CD14-positive monocyte (primary cell): ENCODE data around the gene SPRING1. TPM values are rescaled to one million over a fixed set of nuclear protein-coding genes. Genes with fewer than 3 reads are reported as not detected.

ENCODE experiments used
- DNase-seq, 3 donors: peaks; one replicate each; pipeline ENCODE4 v3.0.0-alpha.2; 2011 to 2022
- H2AFZ ChIP-seq: 2 replicates; pipeline ENCODE4 v1.6.0; 2012; ENCODE audit warnings: mild to moderate bottlenecking, low read depth, low read length, inconsistent platforms; ENCODE audit not compliant: insufficient read depth, poor library complexity, severe bottlenecking
- H3K27ac ChIP-seq, 2 donors: 1 replicate in 1 of 2; 2 replicates in 1 of 2; pipeline ENCODE4 v1.5.1; 2012 to 2013; ENCODE audit warnings: low read length in 2 of 2, control low read depth in 1 of 2, inconsistent platforms in 1 of 2, low read depth in 1 of 2, mild to moderate bottlenecking in 1 of 2
- H3K27me3 ChIP-seq, 2 donors: one replicate each; pipeline versions ENCODE4 v1.6.0 to v1.6.1; 2011 to 2013; ENCODE audit warnings: low read length in 2 of 2; ENCODE audit not compliant: control insufficient read depth in 2 of 2, insufficient read depth in 2 of 2
- H3K36me3 ChIP-seq, 2 donors: replicated peaks in 1 of 2; 1 replicate in 1 of 2; 2 replicates in 1 of 2; pipeline versions ENCODE4 v1.5.1 to v1.6.1; 2012 to 2013; ENCODE audit warnings: low read length in 2 of 2, control low read depth in 1 of 2, inconsistent platforms in 1 of 2, mild to moderate bottlenecking in 1 of 2; ENCODE audit not compliant: insufficient read depth in 2 of 2, control insufficient read depth in 1 of 2
- H3K4me1 ChIP-seq, 2 donors: 1 replicate in 1 of 2; 2 replicates in 1 of 2; pipeline versions ENCODE4 v1.5.1 to v1.6.1; 2012 to 2013; ENCODE audit warnings: low read length in 2 of 2, control low read depth in 1 of 2, inconsistent platforms in 1 of 2, mild to moderate bottlenecking in 1 of 2, moderate library complexity in 1 of 2; ENCODE audit not compliant: insufficient read depth in 2 of 2, control insufficient read depth in 1 of 2
- H3K4me2 ChIP-seq: replicated peaks from 2 replicates; pipeline ENCODE3; 2012; ENCODE audit warnings: low read length, moderate library complexity, mild to moderate bottlenecking; ENCODE audit not compliant: poor library complexity, severe bottlenecking; ENCODE audit errors: extremely low read depth
- H3K4me3 ChIP-seq, 3 experiments: fragments of 200-600 bp in 1 of 3; sonication (generic) in 1 of 3; replicated peaks in 1 of 3; 1 replicate in 2 of 3; 2 replicates in 1 of 3; pipeline ENCODE4 v1.5.1; 2011 to 2013; ENCODE audit warnings: low read length in 3 of 3, mild to moderate bottlenecking in 3 of 3, control low read depth in 2 of 3, low read depth in 2 of 3, inconsistent platforms in 1 of 3, moderate library complexity in 1 of 3
- H3K79me2 ChIP-seq: 2 replicates; pipeline ENCODE4 v1.6.0; 2012; ENCODE audit warnings: mild to moderate bottlenecking, control low read depth, inconsistent platforms, low read length, moderate library complexity; ENCODE audit not compliant: insufficient read depth
- H3K9ac ChIP-seq: 2 replicates; pipeline ENCODE4 v1.6.0; 2017; ENCODE audit warnings: low read length, mild to moderate bottlenecking; ENCODE audit not compliant: insufficient read depth, poor library complexity, severe bottlenecking
- H3K9me3 ChIP-seq, 2 donors: replicated peaks in 1 of 2; 1 replicate in 1 of 2; 2 replicates in 1 of 2; pipeline versions ENCODE4 v1.5.1 to v1.6.1; 2012 to 2013; ENCODE audit warnings: low read length in 2 of 2, control low read depth in 1 of 2; ENCODE audit not compliant: control insufficient read depth in 1 of 2, insufficient read depth in 1 of 2
- H4K20me1 ChIP-seq: 2 replicates; pipeline ENCODE4 v1.6.0; 2012; ENCODE audit warnings: mild to moderate bottlenecking, low read length, control low read depth, moderate library complexity; ENCODE audit not compliant: insufficient read depth
- H3K27ac Mint-ChIP-seq, 7 donors: one replicate each; pipeline ENCODE4 v1.8.0; 2020; ENCODE audit warnings: mild to moderate bottlenecking in 7 of 7, mixed read lengths in 7 of 7, moderate library complexity in 6 of 7, inconsistent platforms in 2 of 7
- H3K27me3 Mint-ChIP-seq, 3 donors: one replicate each; pipeline ENCODE4 v1.8.0; 2021 to 2022; ENCODE audit warnings: low read depth in 3 of 3, mild to moderate bottlenecking in 3 of 3, mixed read lengths in 3 of 3, moderate library complexity in 3 of 3, inconsistent platforms in 1 of 3
- H3K36me3 Mint-ChIP-seq, 2 donors: one replicate each; pipeline ENCODE4 v1.8.0; 2020; ENCODE audit warnings: mixed read lengths in 2 of 2, inconsistent platforms in 1 of 2, mild to moderate bottlenecking in 1 of 2
- H3K4me1 Mint-ChIP-seq: one replicate; pipeline ENCODE4 v1.8.0; 2020; ENCODE audit warnings: mild to moderate bottlenecking, mixed read lengths
- H3K4me3 Mint-ChIP-seq, 2 donors: one replicate each; pipeline ENCODE4 v1.8.0; 2020; ENCODE audit warnings: mild to moderate bottlenecking in 2 of 2, mixed read lengths in 2 of 2, moderate library complexity in 1 of 2
- H3K9me3 Mint-ChIP-seq, 7 donors: one replicate each; pipeline ENCODE4 v1.8.0; 2020 to 2022; ENCODE audit warnings: mixed read lengths in 7 of 7, mild to moderate bottlenecking in 6 of 7, moderate library complexity in 6 of 7, inconsistent platforms in 2 of 7
- CTCF ChIP-seq: fragments of 200-600 bp; IDR thresholded peaks from one replicate; pipeline ENCODE4 v1.8.0; 2022; ENCODE audit warnings: antibody characterized with exemption, mild to moderate bottlenecking
- WGBS: methylation state at CpG from one replicate; pipeline ENCODE4 v1.1.5; 2013; ENCODE audit warnings: missing lambda C conversion rate; ENCODE audit not compliant: insufficient coverage; 5-methylcytosine and 5-hydroxymethylcytosine counted together
- intact Hi-C, 2 donors: fragments of 100-400 bp; cut with micrococcal nuclease; formaldehyde crosslinking; loops; one replicate each; pipeline versions ENCODE4 v1.15.0 to v1.15.1; 2023
- polyA plus RNA-seq, 3 donors: library from polyadenylated mRNA; depleted of rRNA in 1 of 3; unstranded in 2 of 3; stranded (reverse) in 1 of 3; fragments of 300-500 nt in 2 of 3; fragments of >200 nt in 1 of 3; fragmentation: Illumina TruSeq in 2 of 3; gene quantifications; 1 replicate in 2 of 3; 2 replicates in 1 of 3; pipeline ENCODE4 v1.2.3, GENCODE V29; 2012 to 2021

Gene SPRING1
- polyA plus RNA-seq, 3 donors, result 6.3 to 19.3 (median 15.6) TPM

GRCh38 chr12:116779597-116779996 is 41.7 kb upstream of the SPRING1 start:
- no peak for TF ChIP-seq CTCF
- H3K9me3 Mint-ChIP-seq, result peaks cover 0 to 5% (median 0%) of the 10 kb centered on the region in 7 donors
- Histone ChIP-seq H3K4me3 (no peak overlapping the region), H3K79me2 (no peaks in the 10 kb centered on the region), H2AFZ (no peak overlapping the region), H3K27me3 (no peaks in the 10 kb centered on the region), H4K20me1 (no peaks in the 10 kb centered on the region), H3K27ac (no peak overlapping the region), H3K4me2 (no peak overlapping the region), H3K9ac (no peak overlapping the region), H3K36me3 (no peaks in the 10 kb centered on the region), H3K4me1 (no peaks in the 10 kb centered on the region), H3K9me3 (peaks cover 0 to 5% of the 10 kb centered on the region in 2 donors)
- intact Hi-C loops, result no loop called here
- 100% methylated on average over 1 of the region's 2 CpGs for WGBS
- DNase-seq, result no peak
- H3K4me1 Mint-ChIP-seq, result no peaks in the 10 kb centered on the region
- no peak overlapping the region for H3K4me3 Mint-ChIP-seq
- peaks cover 2 to 5% (median 4%) of the 10 kb centered on the region in 3 donors for H3K27me3 Mint-ChIP-seq
- peak overlapping the region in 1 of 7 donors; percentile 41 for H3K27ac Mint-ChIP-seq
- H3K36me3 Mint-ChIP-seq, result no peaks in the 10 kb centered on the region

- Histone ChIP-seq H3K79me2 (no peaks in the 10 kb centered on the region), H3K27ac (no peak overlapping the region), H4K20me1 (no peaks in the 10 kb centered on the region), H3K4me1 (no peaks in the 10 kb centered on the region), H3K36me3 (no peaks in the 10 kb centered on the region), H3K9me3 (no peaks in the 10 kb centered on the region), H3K4me3 (no peak overlapping the region), H3K27me3 (no peaks in the 10 kb centered on the region), H3K4me2 (no peak overlapping the region), H2AFZ (no peak overlapping the region), H3K9ac (no peak overlapping the region)
- Mint-ChIP-seq H3K4me1 (no peaks in the 10 kb centered on the region), H3K4me3 (no peak overlapping the region), H3K36me3 (no peaks in the 10 kb centered on the region), H3K9me3 (peaks cover 0 to 5% (median 0%) of the 10 kb centered on the region in 7 donors), H3K27ac (no peak overlapping the region), H3K27me3 (peaks cover 2 to 6% (median 2%) of the 10 kb centered on the region in 3 donors)
- intact Hi-C loops, result no loop called here
- DNase-seq, result no peak
- WGBS, result no CpG with 5 or more reads among the region's 1 CpG
- TF ChIP-seq CTCF, result no peak
Measured at GRCh38 chr12:116777245-116777644, 39.4 kb upstream of the SPRING1 start.
